GM12878 (cell line): Measurements from ENCODE around the gene ADAMTS14. TPM values are rescaled to one million over a fixed set of nuclear protein-coding genes. Genes with fewer than 3 reads are reported as not detected.

Source experiments
- ATAC-seq: fragments of 200-7000 bp; cut with Tn5 transposase; 3 replicates; pipeline ENCODE4 v1.9.1; 2020; ENCODE audit warnings: mild to moderate bottlenecking, moderate library complexity
- BruUV-seq: library from RNA; stranded (reverse); fragments of 400-500 nt; replicated peaks from 2 replicates; lab custom pipeline; 2021; lab: Mats Ljungman, UMichigan
- CTCF ChIA-PET: fragments of 300-600 bp; sonication (Branson Sonifier 250); formaldehyde crosslinking; extraction: SDS; loops from one replicate; lab custom pipeline; 2021; ENCODE audit warnings: inconsistent platforms; lab: Yijun Ruan, JAX
- POLR2A ChIA-PET: fragments of 350-600 bp; formaldehyde crosslinking; extraction: SDS; loops from one replicate; lab custom pipeline; 2021; ENCODE audit warnings: inconsistent platforms; lab: Charles Lee
- RAD21 ChIA-PET: fragments of 300-600 bp; sonication (Branson Sonifier 250); formaldehyde crosslinking; loops from one replicate; lab custom pipeline; 2023; ENCODE audit warnings: antibody characterized with exemption; ENCODE audit not compliant: unreplicated experiment; lab: Charles Lee
- SMC1A ChIA-PET: fragments of 300-600 bp; sonication (Branson Sonifier 250); formaldehyde crosslinking; loops from one replicate; lab custom pipeline; 2023; ENCODE audit not compliant: unreplicated experiment, uncharacterized antibody; lab: Charles Lee
- DNase-seq: peaks from one replicate; pipeline ENCODE4 v3.0.0-alpha.2; 2011; ENCODE audit warnings: low read depth, low spot score
- FAIRE-seq: peaks from 3 replicates; lab custom pipeline; 2011; peaks lifted over from hg19 to GRCh38; lab: Jason Lieb, UNC
- H2AFZ ChIP-seq: 2 replicates; pipeline ENCODE4 v1.6.0; 2011; ENCODE audit warnings: low read depth, low read length, control low read depth; ENCODE audit not compliant: control insufficient read depth
- H3K27ac ChIP-seq: 2 replicates; pipeline ENCODE4 v1.5.1; 2011; ENCODE audit warnings: control low read depth; ENCODE audit not compliant: control insufficient read depth, insufficient read depth
- H3K27me3 ChIP-seq, 2 experiments: replicated peaks in 1 of 2; 2 replicates each; pipeline versions ENCODE4 v1.6.0 to v1.6.1; 2011; ENCODE audit warnings: low read length in 1 of 2; ENCODE audit not compliant: control insufficient read depth in 2 of 2, insufficient read depth in 2 of 2
- H3K36me3 ChIP-seq, 2 experiments: 2 replicates each; pipeline ENCODE4 v1.5.1; 2011; ENCODE audit warnings: low read length in 1 of 2; ENCODE audit not compliant: control insufficient read depth in 2 of 2, insufficient read depth in 2 of 2
- H3K4me1 ChIP-seq: 2 replicates; pipeline ENCODE4 v1.6.1; 2011; ENCODE audit warnings: mild to moderate bottlenecking, low read length, moderate library complexity, mixed read lengths; ENCODE audit not compliant: control insufficient read depth, insufficient read depth
- H3K4me2 ChIP-seq: 2 replicates; pipeline ENCODE4 v1.6.0; 2011; ENCODE audit warnings: control low read depth; ENCODE audit not compliant: control insufficient read depth, insufficient read depth
- H3K4me3 ChIP-seq: fragments of 200-600 bp; sonication (generic); 2 replicates; pipeline ENCODE4 v1.5.1; 2016
- H3K79me2 ChIP-seq: 2 replicates; pipeline ENCODE4 v1.6.0; 2011; ENCODE audit warnings: low read length; ENCODE audit not compliant: control insufficient read depth, insufficient read depth
- H3K9ac ChIP-seq: 2 replicates; pipeline ENCODE4 v1.8.0; 2011; ENCODE audit warnings: low read length, control low read depth, mixed read lengths; ENCODE audit not compliant: control insufficient read depth, insufficient read depth
- H3K9me3 ChIP-seq: replicated peaks from 3 replicates; pipeline ENCODE4 v1.5.1; 2011; ENCODE audit warnings: mild to moderate bottlenecking, low read length; ENCODE audit not compliant: control insufficient read depth, insufficient read depth
- H4K20me1 ChIP-seq: 2 replicates; pipeline ENCODE4 v1.6.0; 2011; ENCODE audit not compliant: control insufficient read depth, insufficient read depth
- BHLHE40 ChIP-seq, 2 experiments: fragments of 450-650 bp in 1 of 2; IDR thresholded peaks; 2 replicates each; pipeline ENCODE4 v1.6.1; 2011 to 2017; ENCODE audit warnings: low read depth in 2 of 2, borderline replicate concordance in 1 of 2, improper control_type of control experiment in 1 of 2, low read length in 1 of 2, mild to moderate bottlenecking in 1 of 2
- CEBPB ChIP-seq, 2 experiments: fragments of 150-350 bp in 1 of 2; IDR thresholded peaks; 2 replicates each; pipeline ENCODE4 v1.6.1; 2012 to 2014; ENCODE audit warnings: low read depth in 2 of 2, low read length in 2 of 2, borderline replicate concordance in 1 of 2, inconsistent platforms in 1 of 2
- HDAC2 ChIP-seq: fragments of 200-600 bp; sonication (generic); IDR thresholded peaks from 2 replicates; pipeline ENCODE4 v1.6.1; 2017
- NFYA ChIP-seq: IDR thresholded peaks from 2 replicates; pipeline ENCODE4 v1.6.1; 2011; ENCODE audit warnings: low read depth, mild to moderate bottlenecking, low read length, improper control_type of control experiment, borderline replicate concordance
- POU2F2 ChIP-seq: IDR thresholded peaks from 3 replicates; pipeline ENCODE4 v1.6.1; 2011; ENCODE audit warnings: low read depth, mild to moderate bottlenecking, low read length, borderline replicate concordance
- RAD21 ChIP-seq: IDR thresholded peaks from 2 replicates; pipeline ENCODE4 v1.6.1; 2011; ENCODE audit warnings: mild to moderate bottlenecking, low read depth, low read length, moderate library complexity; ENCODE audit not compliant: insufficient read depth
- RAD51 ChIP-seq: fragments of 450-650 bp; IDR thresholded peaks from 2 replicates; pipeline ENCODE4 v1.6.1; 2016; ENCODE audit warnings: moderate library complexity, mild to moderate bottlenecking, inconsistent platforms
- RELA ChIP-seq: fragments of 450-650 bp; IDR thresholded peaks from 2 replicates; pipeline ENCODE4 v1.8.0; 2014; ENCODE audit warnings: borderline replicate concordance; ENCODE audit not compliant: partially characterized antibody
- STAT3 ChIP-seq: IDR thresholded peaks from 2 replicates; pipeline ENCODE4 v1.6.1; 2011; ENCODE audit warnings: low read depth, low read length, improper control_type of control experiment
- ZNF217 ChIP-seq: fragments of 450-650 bp; IDR thresholded peaks from 2 replicates; pipeline ENCODE4 v1.6.1; 2017; ENCODE audit warnings: antibody characterized with exemption, mild to moderate bottlenecking
- ZNF24 ChIP-seq: fragments of 450-650 bp; IDR thresholded peaks from 2 replicates; pipeline ENCODE4 v1.6.1; 2017; ENCODE audit warnings: antibody characterized with exemption, mild to moderate bottlenecking
- WGBS: methylation state at CpG from one replicate; pipeline ENCODE4 v1.1.6; 2016; ENCODE audit warnings: low lambda C conversion rate; ENCODE audit not compliant: insufficient replicate concordance, insufficient coverage; ENCODE audit errors: missing lambda C conversion rate; 5-methylcytosine and 5-hydroxymethylcytosine counted together
- in situ Hi-C: fragments of 300-500 bp; cut with MboI; formaldehyde crosslinking; loops from 9 replicates; pipeline ENCODE4 v1.14.3; 2018; ENCODE audit warnings: mixed read lengths
- intact Hi-C: fragments of 100-400 bp; cut with micrococcal nuclease; formaldehyde crosslinking; loops from one replicate; pipeline ENCODE4 v1.14.2; 2022; ENCODE audit not compliant: unreplicated experiment
- polyA plus RNA-seq, 11 experiments: library from polyadenylated mRNA; depleted of rRNA in 4 of 11; unstranded in 6 of 11; stranded (reverse) in 5 of 11; fragments of >200 nt; fragmentation: Nextera tagmentation in 4 of 11; fragmentation: Illumina TruSeq in 1 of 11; extraction: Ambion mirVana in 4 of 11; extraction: Trizol in 1 of 11; gene quantifications; 1 replicate in 1 of 11; 2 replicates in 10 of 11; pipeline versions ENCODE4 v1.2.1 to v1.2.3, GENCODE V29; 2011 to 2016; ENCODE audit warnings: inconsistent platforms in 2 of 11, missing spikeins in 2 of 11, low read depth in 1 of 11
- total RNA-seq, 4 experiments: library from RNA; depleted of rRNA in 3 of 4; stranded (reverse); fragments of >200 nt in 3 of 4; fragmentation: Illumina TruSeq in 1 of 4; extraction: Trizol in 1 of 4; gene quantifications; 2 replicates each; pipeline versions ENCODE4 v1.2.1 to v1.2.3, GENCODE V29; 2013 to 2021
- TF ChIP-seq, protein P1 (sequence below): IDR thresholded peaks from 2 replicates; pipeline ENCODE4 v1.6.1; 2011; ENCODE audit warnings: borderline replicate concordance, low read depth, mild to moderate bottlenecking, moderate library complexity, low read length; ENCODE audit not compliant: insufficient read depth, poor library complexity, severe bottlenecking
- TF ChIP-seq, protein P2 (sequence below): fragments of 450-650 bp; IDR thresholded peaks from 2 replicates; pipeline ENCODE4 v1.6.1; 2017; ENCODE audit warnings: mild to moderate bottlenecking, moderate library complexity
- TF ChIP-seq, protein P3 (sequence below): fragments of 150-350 bp; IDR thresholded peaks from 2 replicates; pipeline ENCODE4 v1.6.1; 2016; ENCODE audit warnings: low read depth, low read length

Gene ADAMTS14
- total and polyA plus RNA-seq, 10 of the 15 experiments (the other 5 are each of a cell fraction or from before 2014, with no cell fraction given), result 0.03 to 0.05 TPM; not detected in 8

DNA sequence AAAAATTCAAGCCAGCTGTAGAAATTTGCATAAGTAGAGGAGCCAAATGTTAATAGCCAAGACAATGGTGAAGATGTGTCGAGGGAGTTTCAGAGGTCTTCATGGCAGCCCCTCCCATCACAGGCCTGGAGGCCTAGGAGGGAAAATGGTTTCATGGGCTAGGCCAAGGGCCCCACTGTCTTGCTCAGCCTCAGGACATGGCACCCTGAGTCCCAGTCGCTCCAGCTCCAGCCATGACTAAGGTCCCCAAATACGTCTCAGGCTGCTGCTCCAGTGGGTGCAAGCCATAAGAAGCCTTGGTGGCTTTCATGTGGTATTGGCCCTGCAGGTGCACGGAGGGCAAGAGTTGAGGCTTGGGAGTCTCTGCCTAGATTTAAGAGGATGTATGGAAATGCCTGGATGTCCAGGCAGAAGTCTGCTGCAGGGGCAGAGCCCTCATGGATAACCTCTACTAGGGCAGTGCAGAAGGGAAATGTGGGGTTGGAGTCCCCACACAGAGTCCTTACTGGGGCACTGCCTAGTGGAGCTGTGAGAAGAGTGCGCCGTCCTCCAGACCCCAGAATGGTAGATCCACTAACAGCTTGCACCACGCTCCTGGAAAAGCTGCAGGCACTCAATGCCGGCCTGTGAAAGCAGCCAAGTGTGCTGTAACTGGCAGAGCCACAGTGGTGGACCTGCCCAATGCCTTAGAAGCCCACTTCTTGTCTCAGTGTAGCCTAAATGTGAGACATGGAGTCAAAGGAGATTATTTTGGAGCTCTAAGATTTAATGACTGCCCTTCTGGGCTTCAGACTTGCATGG lies 93.7 kb downstream of the ADAMTS14 start:
- Histone ChIP-seq H3K27me3 (no peaks in the 10 kb centered on the region; a peak in 3 of 4 replicates), H2AFZ (no peak overlapping the region), H3K4me3 (no peak overlapping the region), H3K9me3 (peaks cover 2% of the 10 kb centered on the region; the same call in 1 of the 3 replicates), H3K4me1 (no peaks in the 10 kb centered on the region), H3K9ac (no peak overlapping the region), H3K36me3 (no peaks in the 10 kb centered on the region), H3K79me2 (no peaks in the 10 kb centered on the region), H4K20me1 (no peaks in the 10 kb centered on the region), H3K27ac (no peak overlapping the region), H3K4me2 (no peak overlapping the region)
- ChIA-PET POLR2A (no interaction called here), CTCF (no interaction called here), RAD21 (no interaction called here), SMC1A (no interaction called here)
- intact Hi-C loops, result no loop called here
- in situ Hi-C loops, result no loop called here
- DNase-seq, result no peak
- 26% methylated on average over 8 of the region's 8 CpGs for WGBS
- no peak for ATAC-seq
- TF ChIP-seq STAT3, result no peak
- no peak for TF ChIP-seq HDAC2
- TF ChIP-seq, protein P1, sequence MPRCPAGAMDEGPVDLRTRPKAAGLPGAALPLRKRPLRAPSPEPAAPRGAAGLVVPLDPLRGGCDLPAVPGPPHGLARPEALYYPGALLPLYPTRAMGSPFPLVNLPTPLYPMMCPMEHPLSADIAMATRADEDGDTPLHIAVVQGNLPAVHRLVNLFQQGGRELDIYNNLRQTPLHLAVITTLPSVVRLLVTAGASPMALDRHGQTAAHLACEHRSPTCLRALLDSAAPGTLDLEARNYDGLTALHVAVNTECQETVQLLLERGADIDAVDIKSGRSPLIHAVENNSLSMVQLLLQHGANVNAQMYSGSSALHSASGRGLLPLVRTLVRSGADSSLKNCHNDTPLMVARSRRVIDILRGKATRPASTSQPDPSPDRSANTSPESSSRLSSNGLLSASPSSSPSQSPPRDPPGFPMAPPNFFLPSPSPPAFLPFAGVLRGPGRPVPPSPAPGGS, result no peak
- TF ChIP-seq RAD51, result no peak
- no peak for TF ChIP-seq ZNF24
- no peak for TF ChIP-seq RAD21
- TF ChIP-seq, protein P2, sequence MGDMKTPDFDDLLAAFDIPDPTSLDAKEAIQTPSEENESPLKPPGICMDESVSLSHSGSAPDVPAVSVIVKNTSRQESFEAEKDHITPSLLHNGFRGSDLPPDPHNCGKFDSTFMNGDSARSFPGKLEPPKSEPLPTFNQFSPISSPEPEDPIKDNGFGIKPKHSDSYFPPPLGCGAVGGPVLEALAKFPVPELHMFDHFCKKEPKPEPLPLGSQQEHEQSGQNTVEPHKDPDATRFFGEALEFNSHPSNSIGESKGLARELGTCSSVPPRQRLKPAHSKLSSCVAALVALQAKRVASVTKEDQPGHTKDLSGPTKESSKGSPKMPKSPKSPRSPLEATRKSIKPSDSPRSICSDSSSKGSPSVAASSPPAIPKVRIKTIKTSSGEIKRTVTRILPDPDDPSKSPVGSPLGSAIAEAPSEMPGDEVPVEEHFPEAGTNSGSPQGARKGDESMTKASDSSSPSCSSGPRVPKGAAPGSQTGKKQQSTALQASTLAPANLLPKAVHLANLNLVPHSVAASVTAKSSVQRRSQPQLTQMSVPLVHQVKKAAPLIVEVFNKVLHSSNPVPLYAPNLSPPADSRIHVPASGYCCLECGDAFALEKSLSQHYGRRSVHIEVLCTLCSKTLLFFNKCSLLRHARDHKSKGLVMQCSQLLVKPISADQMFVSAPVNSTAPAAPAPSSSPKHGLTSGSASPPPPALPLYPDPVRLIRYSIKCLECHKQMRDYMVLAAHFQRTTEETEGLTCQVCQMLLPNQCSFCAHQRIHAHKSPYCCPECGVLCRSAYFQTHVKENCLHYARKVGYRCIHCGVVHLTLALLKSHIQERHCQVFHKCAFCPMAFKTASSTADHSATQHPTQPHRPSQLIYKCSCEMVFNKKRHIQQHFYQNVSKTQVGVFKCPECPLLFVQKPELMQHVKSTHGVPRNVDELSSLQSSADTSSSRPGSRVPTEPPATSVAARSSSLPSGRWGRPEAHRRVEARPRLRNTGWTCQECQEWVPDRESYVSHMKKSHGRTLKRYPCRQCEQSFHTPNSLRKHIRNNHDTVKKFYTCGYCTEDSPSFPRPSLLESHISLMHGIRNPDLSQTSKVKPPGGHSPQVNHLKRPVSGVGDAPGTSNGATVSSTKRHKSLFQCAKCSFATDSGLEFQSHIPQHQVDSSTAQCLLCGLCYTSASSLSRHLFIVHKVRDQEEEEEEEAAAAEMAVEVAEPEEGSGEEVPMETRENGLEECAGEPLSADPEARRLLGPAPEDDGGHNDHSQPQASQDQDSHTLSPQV, result no peak
- TF ChIP-seq, protein P3, sequence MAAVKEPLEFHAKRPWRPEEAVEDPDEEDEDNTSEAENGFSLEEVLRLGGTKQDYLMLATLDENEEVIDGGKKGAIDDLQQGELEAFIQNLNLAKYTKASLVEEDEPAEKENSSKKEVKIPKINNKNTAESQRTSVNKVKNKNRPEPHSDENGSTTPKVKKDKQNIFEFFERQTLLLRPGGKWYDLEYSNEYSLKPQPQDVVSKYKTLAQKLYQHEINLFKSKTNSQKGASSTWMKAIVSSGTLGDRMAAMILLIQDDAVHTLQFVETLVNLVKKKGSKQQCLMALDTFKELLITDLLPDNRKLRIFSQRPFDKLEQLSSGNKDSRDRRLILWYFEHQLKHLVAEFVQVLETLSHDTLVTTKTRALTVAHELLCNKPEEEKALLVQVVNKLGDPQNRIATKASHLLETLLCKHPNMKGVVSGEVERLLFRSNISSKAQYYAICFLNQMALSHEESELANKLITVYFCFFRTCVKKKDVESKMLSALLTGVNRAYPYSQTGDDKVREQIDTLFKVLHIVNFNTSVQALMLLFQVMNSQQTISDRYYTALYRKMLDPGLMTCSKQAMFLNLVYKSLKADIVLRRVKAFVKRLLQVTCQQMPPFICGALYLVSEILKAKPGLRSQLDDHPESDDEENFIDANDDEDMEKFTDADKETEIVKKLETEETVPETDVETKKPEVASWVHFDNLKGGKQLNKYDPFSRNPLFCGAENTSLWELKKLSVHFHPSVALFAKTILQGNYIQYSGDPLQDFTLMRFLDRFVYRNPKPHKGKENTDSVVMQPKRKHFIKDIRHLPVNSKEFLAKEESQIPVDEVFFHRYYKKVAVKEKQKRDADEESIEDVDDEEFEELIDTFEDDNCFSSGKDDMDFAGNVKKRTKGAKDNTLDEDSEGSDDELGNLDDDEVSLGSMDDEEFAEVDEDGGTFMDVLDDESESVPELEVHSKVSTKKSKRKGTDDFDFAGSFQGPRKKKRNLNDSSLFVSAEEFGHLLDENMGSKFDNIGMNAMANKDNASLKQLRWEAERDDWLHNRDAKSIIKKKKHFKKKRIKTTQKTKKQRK, result no peak
- no peak for TF ChIP-seq CEBPB (IDR thresholded peaks at IDR 0.05; ENCODE audit: borderline replicate concordance in 1 of 2, low read depth in 2 of 2, low read length in 2 of 2)
- TF ChIP-seq BHLHE40 (IDR thresholded peaks at IDR 0.05; ENCODE audit: borderline replicate concordance in 1 of 2, low read depth in 2 of 2, low read length in 1 of 2), result no peak
- TF ChIP-seq ZNF217, result no peak
- no peak for TF ChIP-seq RELA
- no peak for TF ChIP-seq POU2F2
- TF ChIP-seq NFYA, result no peak
- no peak for FAIRE-seq
- BruUV-seq, result no TSS peak
